Heart left ventricle (tissue), 16 donors: ENCODE results near the gene MACROH2A2. TPM values are rescaled to one million over a fixed set of nuclear protein-coding genes. Genes with fewer than 3 reads are reported as not detected.
"Not testable (repeated sequence)": the region's sequence is repeated elsewhere in the genome, so short reads cannot be mapped to it uniquely, and the experiment has no call there.

Experiments used
- ATAC-seq, 4 donors: fragments of 200-7000 bp; cut with Tn5 transposase; one replicate each; pipeline ENCODE4 v1.9.1; 2020 to 2022; ENCODE audit warnings: moderate library complexity in 4 of 4, mild to moderate bottlenecking in 3 of 4, moderate number of reproducible peaks in 1 of 4
- DNase-seq, 5 donors: peaks; one replicate each; pipeline ENCODE4 v3.0.0-alpha.2; 2020
- H3K27ac ChIP-seq, 12 donors: fragments of 200-600 bp; sonication (generic) in 4 of 12; one replicate each; pipeline versions ENCODE4 v1.5.0 to v1.8.0; 2016 to 2022; ENCODE audit warnings: mild to moderate bottlenecking in 2 of 12
- H3K27me3 ChIP-seq, 9 donors: fragments of 200-600 bp; sonication (generic) in 2 of 9; one replicate each; pipeline versions ENCODE4 v1.5.1 to v1.8.0; 2016 to 2022; ENCODE audit warnings: mild to moderate bottlenecking in 3 of 9
- H3K36me3 ChIP-seq, 9 donors: fragments of 200-600 bp; sonication (generic) in 2 of 9; one replicate each; pipeline versions ENCODE4 v1.5.0 to v1.8.0; 2018 to 2022; ENCODE audit warnings: mild to moderate bottlenecking in 2 of 9
- H3K4me1 ChIP-seq, 12 donors: fragments of 200-600 bp; sonication (generic) in 4 of 12; one replicate each; pipeline versions ENCODE4 v1.5.0 to v1.8.0; 2016 to 2022; ENCODE audit warnings: mild to moderate bottlenecking in 3 of 12
- H3K4me3 ChIP-seq, 12 donors: fragments of 200-600 bp; sonication (generic) in 4 of 12; one replicate each; pipeline versions ENCODE4 v1.5.0 to v1.8.0; 2017 to 2022; ENCODE audit warnings: mild to moderate bottlenecking in 9 of 12, moderate library complexity in 4 of 12
- H3K9me3 ChIP-seq, 12 donors: fragments of 200-600 bp; sonication (generic) in 4 of 12; one replicate each; pipeline versions ENCODE4 v1.5.0 to v1.8.0; 2016 to 2022; ENCODE audit warnings: mild to moderate bottlenecking in 1 of 12
- POLR2A ChIP-seq, 2 donors: fragments of 450-650 bp; IDR thresholded peaks; one replicate each; pipeline ENCODE4 v1.6.1; 2017; ENCODE audit warnings: antibody characterized with exemption in 2 of 2, mild to moderate bottlenecking in 2 of 2, moderate library complexity in 2 of 2
- WGBS, 4 donors: extraction: QIAGEN DNeasy Blood & Tissue Kit in 2 of 4; methylation state at CpG; one replicate each; pipeline versions ENCODE4 v1.1.5 to v1.1.7; 2013 to 2018; 5-methylcytosine and 5-hydroxymethylcytosine counted together
- intact Hi-C, 10 donors: fragments of 100-400 bp; cut with DNase I; formaldehyde crosslinking; loops; one replicate each; pipeline versions ENCODE4 v1.11.1 to v1.14.2; 2022
- polyA plus RNA-seq, 2 donors: library from polyadenylated mRNA; stranded (reverse); fragments of 200-250 nt; gene quantifications; one replicate each; pipeline ENCODE4 v1.2.3, GENCODE V29; 2013
- total RNA-seq, 9 donors: library from RNA; depleted of rRNA in 2 of 9; stranded (reverse); fragments of >200 nt in 2 of 9; fragmentation: NEBNext Ultra II Directional in 3 of 9; extraction: Animal tissue kit (Norgen Biotek cat#: 25700) in 3 of 9; gene quantifications; one replicate each; pipeline versions ENCODE4 v1.1.0 to v1.2.4, GENCODE V29; 2016 to 2023
- TF ChIP-seq, protein P1 (sequence below), 12 donors: fragments of 200-600 bp; sonication (generic) in 4 of 12; IDR thresholded peaks; one replicate each; pipeline versions ENCODE4 v1.5.0 to v1.8.0; 2018 to 2022; ENCODE audit warnings: antibody characterized with exemption in 12 of 12, mild to moderate bottlenecking in 5 of 12
- donor health status: ischemic (EF 13 %, LVEDD 7.1; RV severe dilation, severe dysfunction).
- donor health status: healthy with polysubstance abuse.
- donor health status: DM: no; HTN: yes; CAD: no.
- donor health status: DM: no; HTN: no; CAD: no.
- donor health status: ischemic (EF 25% LVEDD 6.9; RV normal size, moderate dysfunction).
- donor health status: ischemic (EF 25% LVEDD 5.7; RV mildly dilated, moderate dysfunction).
- donor health status: healthy.
- donor health status: DM: yes; HTN: yes; CAD: no.
- donor health status: ischemic (EF 35%, LVEDD 5.7; RV mildly dilated, moderate dysfunction).
- donor health status: nonischemic (EF 11% LVEDD 7.7; RV severe dilation, severe dysfunction).
- donor health status: DM: yes; HTN: yes; CAD: no.
- donor health status: PGD.
- donor health status: ischemic (EF 29% LVEDD 5.4; RV normal size, mild dysfunction).
- donor health status: nonischemic (EF 23%, LVEDD 6.1; RV moderate dilation, normal function).

MACROH2A2 gene
- total and polyA plus RNA-seq, 11 donors: 11.8 to 21.3 (median 13.3) TPM

DNA sequence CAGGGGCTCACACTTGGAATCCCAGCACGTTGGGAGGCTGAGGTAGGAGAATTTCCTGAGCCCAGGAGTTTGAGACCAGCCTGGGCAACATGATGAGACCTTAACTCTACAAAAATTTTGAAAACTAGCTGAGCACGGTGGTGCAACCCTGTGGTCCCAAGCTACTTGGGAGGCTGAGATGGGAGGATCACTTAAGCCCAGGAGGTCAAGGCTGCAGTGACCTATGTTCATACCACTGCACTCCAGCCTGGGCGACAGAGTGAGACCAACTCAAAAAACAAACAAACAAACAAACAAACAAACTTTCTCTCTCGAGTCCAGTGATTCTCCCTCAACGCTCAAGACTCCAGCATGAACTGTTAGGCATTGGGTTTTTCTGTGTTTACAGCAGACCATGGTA is 95.9 kb downstream of the MACROH2A2 start:
- Histone ChIP-seq H3K4me1 (peaks cover 0 to 33% (median 15%) of the 10 kb centered on the region in 12 donors), H3K36me3 (peaks cover 0 to 54% (median 38%) of the 10 kb centered on the region in 9 donors), H3K9me3 (no peaks in the 10 kb centered on the region), H3K27me3 (no peaks in the 10 kb centered on the region), H3K27ac (no peak overlapping the region), H3K4me3 (no peak overlapping the region)
- TF ChIP-seq POLR2A (IDR thresholded peaks at IDR 0.05): no peak
- TF ChIP-seq, protein P1, sequence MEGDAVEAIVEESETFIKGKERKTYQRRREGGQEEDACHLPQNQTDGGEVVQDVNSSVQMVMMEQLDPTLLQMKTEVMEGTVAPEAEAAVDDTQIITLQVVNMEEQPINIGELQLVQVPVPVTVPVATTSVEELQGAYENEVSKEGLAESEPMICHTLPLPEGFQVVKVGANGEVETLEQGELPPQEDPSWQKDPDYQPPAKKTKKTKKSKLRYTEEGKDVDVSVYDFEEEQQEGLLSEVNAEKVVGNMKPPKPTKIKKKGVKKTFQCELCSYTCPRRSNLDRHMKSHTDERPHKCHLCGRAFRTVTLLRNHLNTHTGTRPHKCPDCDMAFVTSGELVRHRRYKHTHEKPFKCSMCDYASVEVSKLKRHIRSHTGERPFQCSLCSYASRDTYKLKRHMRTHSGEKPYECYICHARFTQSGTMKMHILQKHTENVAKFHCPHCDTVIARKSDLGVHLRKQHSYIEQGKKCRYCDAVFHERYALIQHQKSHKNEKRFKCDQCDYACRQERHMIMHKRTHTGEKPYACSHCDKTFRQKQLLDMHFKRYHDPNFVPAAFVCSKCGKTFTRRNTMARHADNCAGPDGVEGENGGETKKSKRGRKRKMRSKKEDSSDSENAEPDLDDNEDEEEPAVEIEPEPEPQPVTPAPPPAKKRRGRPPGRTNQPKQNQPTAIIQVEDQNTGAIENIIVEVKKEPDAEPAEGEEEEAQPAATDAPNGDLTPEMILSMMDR (IDR thresholded peaks at IDR 0.05): no peak
- DNase-seq: no peak
- ATAC-seq: no peak
- intact Hi-C loops: no loop called here
- 89 to 95% (median 93%) methylated on average over 5 of the region's 5 CpGs for WGBS, 4 donors

- Histone ChIP-seq H3K4me3 (no peak overlapping the region), H3K4me1 (peaks cover 0 to 14% (median 1%) of the 10 kb centered on the region in 12 donors), H3K36me3 (peaks cover 3 to 100% (median 97%) of the 10 kb centered on the region in 9 donors), H3K27ac (no peak overlapping the region), H3K27me3 (no peaks in the 10 kb centered on the region), H3K9me3 (no peaks in the 10 kb centered on the region)
- DNase-seq (no peak), ATAC-seq (no peak)
- 62 to 82% (median 70%) methylated on average over 3 of the region's 3 CpGs for WGBS, 4 donors
- intact Hi-C loops: no loop called here
- TF ChIP-seq, protein P1 (IDR thresholded peaks at IDR 0.05): no peak
- TF ChIP-seq POLR2A (IDR thresholded peaks at IDR 0.05): no peak
Measured at GRCh38 chr10:70155255-70155838, 102.7 kb downstream of the MACROH2A2 start.

DNA sequence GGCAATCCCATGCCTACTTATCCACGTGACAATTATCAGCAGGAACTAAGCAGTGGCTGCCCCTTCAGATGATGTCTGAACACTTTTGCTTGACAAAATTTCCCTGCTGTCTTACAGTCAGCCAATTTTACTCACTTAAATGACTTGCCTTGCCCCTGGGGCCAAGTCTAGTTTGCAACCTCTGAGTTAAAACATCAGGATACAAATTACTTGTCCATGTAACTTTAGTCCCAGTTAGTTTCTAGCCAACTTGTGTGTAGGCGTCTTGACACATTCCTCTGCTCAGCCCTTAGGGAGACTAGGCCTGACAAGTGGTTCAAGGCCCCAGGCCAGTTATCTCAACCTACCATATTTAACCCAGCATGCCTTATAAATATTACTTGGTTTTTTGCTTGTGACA is 105.5 kb downstream of the MACROH2A2 start:
- TF ChIP-seq, protein P1 (IDR thresholded peaks at IDR 0.05): no peak
- TF ChIP-seq POLR2A (IDR thresholded peaks at IDR 0.05): no peak
- H3K36me3 ChIP-seq: peaks cover 3 to 89% (median 84%) of the 10 kb centered on the region in 9 donors
- H3K4me3 ChIP-seq: no peak overlapping the region
- H3K4me1 ChIP-seq: peaks cover 0 to 32% (median 16%) of the 10 kb centered on the region in 12 donors
- intact Hi-C loops: no loop called here
- H3K27ac ChIP-seq: no peak overlapping the region
- no peak for DNase-seq
- WGBS, 4 donors: 40 to 53% (median 49%) methylated on average over 2 of the region's 2 CpGs
- peak in 3 of 4 donors; percentile 52 to 74 (median 68) for ATAC-seq
- no peaks in the 10 kb centered on the region for H3K27me3 ChIP-seq
- H3K9me3 ChIP-seq: no peaks in the 10 kb centered on the region

GRCh38 chr10:70159366-70159765 is 106.7 kb downstream of the MACROH2A2 start:
- H3K27ac ChIP-seq, H3K4me3 ChIP-seq, DNase-seq, H3K27me3 ChIP-seq, intact Hi-C loops, H3K9me3 ChIP-seq, ATAC-seq: not testable (repeated sequence)
- 30 to 97% (median 96%) methylated on average over 3 of the region's 3 CpGs for WGBS, 4 donors
- Histone ChIP-seq H3K36me3 (peaks cover 3 to 81% (median 71%) of the 10 kb centered on the region in 9 donors), H3K4me1 (peaks cover 0 to 43% (median 25%) of the 10 kb centered on the region in 12 donors)

- no peak for ATAC-seq
- Histone ChIP-seq H3K27me3 (no peaks in the 10 kb centered on the region), H3K9me3 (no peaks in the 10 kb centered on the region), H3K27ac (no peak overlapping the region), H3K4me1 (peaks cover 0 to 51% (median 30%) of the 10 kb centered on the region in 12 donors), H3K4me3 (no peak overlapping the region), H3K36me3 (peaks cover 0 to 72% (median 64%) of the 10 kb centered on the region in 9 donors)
- TF ChIP-seq POLR2A (IDR thresholded peaks at IDR 0.05): no peak
- TF ChIP-seq, protein P1 (IDR thresholded peaks at IDR 0.05): no peak
- intact Hi-C loops: no loop called here
- WGBS, 4 donors: 70 to 80% (median 75%) methylated on average over 1 of the region's 1 CpG
- no peak for DNase-seq
Measured at GRCh38 chr10:70160798-70161197, 108.2 kb downstream of the MACROH2A2 start.
